GM23338 (cell line): ENCODE data around the gene GBF1. TPM values are rescaled to one million over a fixed set of nuclear protein-coding genes. Genes with fewer than 3 reads are reported as not detected.

Source experiments
- ATAC-seq: fragments of 200-7000 bp; cut with Tn5 transposase; 3 replicates; pipeline ENCODE4 v1.9.1; 2020
- DNase-seq: peaks from one replicate; pipeline ENCODE4 v3.0.0-alpha.2; 2015; ENCODE audit warnings: low spot score
- H2AFZ ChIP-seq: fragments of 200-600 bp; sonication (generic); 2 replicates; pipeline ENCODE4 v1.8.0; 2016; ENCODE audit warnings: antibody characterized with exemption, mild to moderate bottlenecking, moderate library complexity
- H3F3A ChIP-seq: fragments of 200-600 bp; sonication (generic); replicated peaks from 2 replicates; pipeline ENCODE4 v1.8.0; 2017; ENCODE audit warnings: antibody characterized with exemption, mixed run types, low read depth
- H3K27ac ChIP-seq: fragments of 200-600 bp; sonication (generic); 2 replicates; pipeline ENCODE4 v1.6.1; 2016; ENCODE audit warnings: low read depth
- H3K27me3 ChIP-seq: fragments of 200-600 bp; sonication (generic); 2 replicates; pipeline ENCODE4 v1.8.0; 2016; ENCODE audit warnings: mild to moderate bottlenecking, mixed run types, moderate library complexity; ENCODE audit not compliant: insufficient read depth
- H3K36me3 ChIP-seq: fragments of 200-600 bp; sonication (generic); 2 replicates; pipeline ENCODE4 v1.8.0; 2016; ENCODE audit warnings: mild to moderate bottlenecking; ENCODE audit not compliant: insufficient read depth
- H3K4me1 ChIP-seq: fragments of 200-600 bp; sonication (generic); 2 replicates; pipeline ENCODE4 v1.8.0; 2016; ENCODE audit warnings: mild to moderate bottlenecking, moderate library complexity; ENCODE audit not compliant: insufficient read depth
- H3K4me2 ChIP-seq: fragments of 200-600 bp; sonication (generic); 2 replicates; pipeline ENCODE4 v1.7.1; 2017; ENCODE audit warnings: mixed run types
- H3K4me3 ChIP-seq: fragments of 200-600 bp; sonication (generic); 2 replicates; pipeline ENCODE4 v1.6.1; 2016; ENCODE audit warnings: mixed run types
- H3K79me2 ChIP-seq: fragments of 200-600 bp; sonication (generic); replicated peaks from 2 replicates; pipeline ENCODE4 v1.8.0; 2017; ENCODE audit warnings: mild to moderate bottlenecking; ENCODE audit not compliant: insufficient read depth
- H3K9me2 ChIP-seq: fragments of 200-600 bp; sonication (generic); 2 replicates; pipeline ENCODE4 v1.8.0; 2017; ENCODE audit not compliant: insufficient read depth
- H4K20me1 ChIP-seq: fragments of 200-600 bp; sonication (generic); replicated peaks from 2 replicates; pipeline ENCODE4 v1.8.0; 2017; ENCODE audit warnings: mild to moderate bottlenecking; ENCODE audit not compliant: insufficient read depth
- H3K27ac Mint-ChIP-seq: 2 replicates; pipeline ENCODE4 v1.8.0; 2020; ENCODE audit warnings: inconsistent platforms, mild to moderate bottlenecking, moderate library complexity, mixed read lengths
- H3K27me3 Mint-ChIP-seq: 3 replicates; pipeline ENCODE4 v1.8.0; 2022; ENCODE audit warnings: low read depth, mild to moderate bottlenecking, moderate library complexity, mixed read lengths, inconsistent platforms; ENCODE audit not compliant: insufficient read depth, poor library complexity
- H3K36me3 Mint-ChIP-seq: 3 replicates; pipeline ENCODE4 v1.8.0; 2021; ENCODE audit warnings: low read depth, mild to moderate bottlenecking, inconsistent platforms, moderate library complexity, mixed read lengths
- H3K4me1 Mint-ChIP-seq: 3 replicates; pipeline ENCODE4 v1.8.0; 2020; ENCODE audit warnings: mild to moderate bottlenecking, inconsistent platforms, mixed read lengths
- H3K4me3 Mint-ChIP-seq: 3 replicates; pipeline ENCODE4 v1.8.0; 2021; ENCODE audit warnings: moderate library complexity, mild to moderate bottlenecking, inconsistent platforms, mixed read lengths
- H3K9me3 Mint-ChIP-seq: 3 replicates; pipeline ENCODE4 v1.8.0; 2020; ENCODE audit warnings: moderate library complexity, mild to moderate bottlenecking, inconsistent platforms, mixed read lengths
- EZH2 ChIP-seq: fragments of 200-600 bp; sonication (generic); IDR thresholded peaks from one replicate; pipeline ENCODE4 v1.8.0; 2017; ENCODE audit warnings: antibody characterized with exemption, mild to moderate bottlenecking, low read depth; ENCODE audit not compliant: unreplicated experiment
- EZH2phosphoT487 ChIP-seq: fragments of 200-600 bp; sonication (generic); IDR thresholded peaks from one replicate; pipeline ENCODE4 v1.8.1; 2018; ENCODE audit warnings: antibody characterized with exemption; ENCODE audit not compliant: unreplicated experiment
- JUNB ChIP-seq: IDR thresholded peaks from one replicate; pipeline ENCODE4 v1.6.1; 2016; ENCODE audit warnings: antibody characterized with exemption; ENCODE audit not compliant: unreplicated experiment
- NANOG ChIP-seq: IDR thresholded peaks from 2 replicates; pipeline ENCODE4 v1.6.1; 2016; ENCODE audit warnings: antibody characterized with exemption, borderline replicate concordance
- POLR2AphosphoS5 ChIP-seq: IDR thresholded peaks from 2 replicates; pipeline ENCODE4 v1.6.1; 2016; ENCODE audit warnings: antibody characterized with exemption, low read depth
- STAT1 ChIP-seq: IDR thresholded peaks from one replicate; pipeline ENCODE4 v1.6.1; 2016; ENCODE audit warnings: antibody characterized with exemption; ENCODE audit not compliant: unreplicated experiment
- ZNF114 ChIP-seq: fragments of 250-450 bp; sonication (Bioruptor Pico); IDR thresholded peaks from 2 replicates; pipeline ENCODE4 v1.5.0; 2020; ENCODE audit warnings: mild to moderate bottlenecking, moderate library complexity
- ZNF462 ChIP-seq: fragments of 250-450 bp; sonication (Bioruptor Pico); IDR thresholded peaks from 2 replicates; pipeline ENCODE4 v1.5.0; 2020; ENCODE audit warnings: mild to moderate bottlenecking, moderate library complexity
- polyA plus RNA-seq: library from polyadenylated mRNA; unstranded; fragments of >200 nt; fragmentation: Nextera tagmentation; extraction: Ambion mirVana; gene quantifications from 2 replicates; pipeline ENCODE4 v1.2.1, GENCODE V29; 2016
- total RNA-seq: library from RNA; depleted of rRNA; stranded (reverse); fragments of >200 nt; shearing (Covaris generic); gene quantifications from 2 replicates; pipeline ENCODE4 v1.2.3, GENCODE V29; 2014
- TF ChIP-seq, protein P1 (sequence below): IDR thresholded peaks from 2 replicates; pipeline ENCODE4 v1.6.1; 2016; ENCODE audit warnings: antibody characterized with exemption
- TF ChIP-seq, protein P2 (sequence below): IDR thresholded peaks from one replicate; pipeline ENCODE4 v1.6.1; 2018; ENCODE audit warnings: antibody characterized with exemption; ENCODE audit not compliant: unreplicated experiment

The GBF1 gene
- total and polyA plus RNA-seq, 2 experiments from 2014 or later, result 6.5 to 27.2 TPM

DNA sequence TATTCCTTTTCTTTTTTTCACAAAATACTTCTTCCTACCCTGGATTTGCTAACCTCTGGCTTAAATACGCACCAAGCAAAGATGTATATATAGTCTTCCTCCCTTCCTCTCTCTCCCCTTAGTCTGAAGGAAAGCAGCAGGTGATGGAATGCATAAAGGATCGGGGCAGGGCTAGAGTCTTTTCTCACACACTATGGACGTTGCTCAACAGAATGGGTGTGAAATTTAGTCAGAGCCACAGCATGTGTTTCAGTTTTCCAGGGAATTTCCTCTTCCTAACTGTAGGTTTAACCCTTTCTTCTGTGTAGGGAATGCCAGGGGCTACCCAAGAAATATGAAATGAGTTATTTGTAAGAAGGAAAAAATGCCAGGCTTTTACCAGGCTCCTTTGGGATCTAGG lies 78.7 kb downstream of the GBF1 start (continued):
- TF ChIP-seq ZNF462 (no peak), EZH2 (no peak)

DNA sequence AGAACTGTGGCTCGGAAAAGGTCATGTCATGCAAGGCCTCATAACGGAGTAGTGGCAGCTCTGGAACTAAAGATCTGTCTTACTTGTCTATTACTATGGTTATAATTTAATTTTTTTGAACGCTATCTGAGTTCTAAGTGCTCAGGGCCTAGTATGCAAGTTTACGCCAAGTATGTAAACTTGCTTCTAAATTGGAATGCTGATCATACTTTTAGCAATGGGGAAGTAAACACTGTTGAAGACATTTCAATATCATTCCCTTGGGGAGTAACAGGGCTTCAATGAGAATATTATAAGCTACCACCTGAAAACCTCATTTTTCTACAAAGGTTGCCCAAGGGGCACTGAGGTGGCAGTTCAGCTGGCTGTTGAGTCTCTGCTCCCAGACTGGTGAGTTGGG lies 80.7 kb downstream of the GBF1 start:
- ATAC-seq, result no peak
- no peak overlapping the region for H2AFZ ChIP-seq
- H3K27me3 ChIP-seq, result no peaks in the 10 kb centered on the region
- no peaks in the 10 kb centered on the region for H3K4me1 ChIP-seq
- DNase-seq, result no peak
- H3F3A ChIP-seq, result 0 out of 2 replicates have a peak, but pooled peaks cover 4% of the 10 kb centered on the region
- no peak overlapping the region for H3K4me2 ChIP-seq
- H3K4me1 Mint-ChIP-seq, result peaks cover 16% of the 10 kb centered on the region; the same call in 2 of the 3 replicates
- H4K20me1 ChIP-seq, result peaks cover 37% of the 10 kb centered on the region
- no peak overlapping the region for H3K4me3 Mint-ChIP-seq
- H3K27me3 Mint-ChIP-seq, result no peaks in the 10 kb centered on the region
- H3K4me3 ChIP-seq, result no peak overlapping the region
- H3K9me3 Mint-ChIP-seq, result no peaks in the 10 kb centered on the region; the same call in 2 of the 3 replicates
- H3K27ac ChIP-seq, result no peak overlapping the region
- no peak overlapping the region for H3K27ac Mint-ChIP-seq
- no peaks in the 10 kb centered on the region for H3K36me3 Mint-ChIP-seq
- H3K36me3 ChIP-seq, result no peaks in the 10 kb centered on the region
- no peaks in the 10 kb centered on the region for H3K9me2 ChIP-seq
- 0 out of 2 replicates have a peak, but pooled peaks cover 5% of the 10 kb centered on the region for H3K79me2 ChIP-seq
- no peak for TF ChIP-seq NANOG
- TF ChIP-seq STAT1, result no peak
- TF ChIP-seq, protein P1, sequence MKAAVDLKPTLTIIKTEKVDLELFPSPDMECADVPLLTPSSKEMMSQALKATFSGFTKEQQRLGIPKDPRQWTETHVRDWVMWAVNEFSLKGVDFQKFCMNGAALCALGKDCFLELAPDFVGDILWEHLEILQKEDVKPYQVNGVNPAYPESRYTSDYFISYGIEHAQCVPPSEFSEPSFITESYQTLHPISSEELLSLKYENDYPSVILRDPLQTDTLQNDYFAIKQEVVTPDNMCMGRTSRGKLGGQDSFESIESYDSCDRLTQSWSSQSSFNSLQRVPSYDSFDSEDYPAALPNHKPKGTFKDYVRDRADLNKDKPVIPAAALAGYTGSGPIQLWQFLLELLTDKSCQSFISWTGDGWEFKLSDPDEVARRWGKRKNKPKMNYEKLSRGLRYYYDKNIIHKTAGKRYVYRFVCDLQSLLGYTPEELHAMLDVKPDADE, result no peak
- TF ChIP-seq, protein P2, sequence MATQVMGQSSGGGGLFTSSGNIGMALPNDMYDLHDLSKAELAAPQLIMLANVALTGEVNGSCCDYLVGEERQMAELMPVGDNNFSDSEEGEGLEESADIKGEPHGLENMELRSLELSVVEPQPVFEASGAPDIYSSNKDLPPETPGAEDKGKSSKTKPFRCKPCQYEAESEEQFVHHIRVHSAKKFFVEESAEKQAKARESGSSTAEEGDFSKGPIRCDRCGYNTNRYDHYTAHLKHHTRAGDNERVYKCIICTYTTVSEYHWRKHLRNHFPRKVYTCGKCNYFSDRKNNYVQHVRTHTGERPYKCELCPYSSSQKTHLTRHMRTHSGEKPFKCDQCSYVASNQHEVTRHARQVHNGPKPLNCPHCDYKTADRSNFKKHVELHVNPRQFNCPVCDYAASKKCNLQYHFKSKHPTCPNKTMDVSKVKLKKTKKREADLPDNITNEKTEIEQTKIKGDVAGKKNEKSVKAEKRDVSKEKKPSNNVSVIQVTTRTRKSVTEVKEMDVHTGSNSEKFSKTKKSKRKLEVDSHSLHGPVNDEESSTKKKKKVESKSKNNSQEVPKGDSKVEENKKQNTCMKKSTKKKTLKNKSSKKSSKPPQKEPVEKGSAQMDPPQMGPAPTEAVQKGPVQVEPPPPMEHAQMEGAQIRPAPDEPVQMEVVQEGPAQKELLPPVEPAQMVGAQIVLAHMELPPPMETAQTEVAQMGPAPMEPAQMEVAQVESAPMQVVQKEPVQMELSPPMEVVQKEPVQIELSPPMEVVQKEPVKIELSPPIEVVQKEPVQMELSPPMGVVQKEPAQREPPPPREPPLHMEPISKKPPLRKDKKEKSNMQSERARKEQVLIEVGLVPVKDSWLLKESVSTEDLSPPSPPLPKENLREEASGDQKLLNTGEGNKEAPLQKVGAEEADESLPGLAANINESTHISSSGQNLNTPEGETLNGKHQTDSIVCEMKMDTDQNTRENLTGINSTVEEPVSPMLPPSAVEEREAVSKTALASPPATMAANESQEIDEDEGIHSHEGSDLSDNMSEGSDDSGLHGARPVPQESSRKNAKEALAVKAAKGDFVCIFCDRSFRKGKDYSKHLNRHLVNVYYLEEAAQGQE, result no peak
- no peak for TF ChIP-seq EZH2phosphoT487
- no peak for TF ChIP-seq JUNB
- TF ChIP-seq ZNF114, result no peak
- TF ChIP-seq EZH2, result no peak
- TF ChIP-seq POLR2AphosphoS5, result no peak
